H9 (cell line): Measurements from ENCODE around the gene GPR35. TPM values are rescaled to one million over a fixed set of nuclear protein-coding genes. Genes with fewer than 3 reads are reported as not detected.

Experiments
- DNase-seq: peaks from one replicate; pipeline ENCODE4 v3.0.0-alpha.2; 2017
- H2AFZ ChIP-seq: one replicate; pipeline ENCODE4 v1.6.1; 2013; ENCODE audit warnings: mild to moderate bottlenecking, low read length, control low read depth, moderate library complexity
- H2AK5ac ChIP-seq: 2 replicates; pipeline ENCODE4 v1.6.1; 2013; ENCODE audit warnings: low read length, control low read depth, mixed read lengths; ENCODE audit not compliant: insufficient read length
- H2BK120ac ChIP-seq: one replicate; pipeline ENCODE4 v1.6.1; 2013; ENCODE audit warnings: low read depth, mild to moderate bottlenecking, low read length, control low read depth, inconsistent platforms; ENCODE audit not compliant: poor library complexity, severe bottlenecking
- H2BK12ac ChIP-seq: 2 replicates; pipeline ENCODE4 v1.6.1; 2013; ENCODE audit warnings: low read length, control low read depth, mixed read lengths, low read depth; ENCODE audit not compliant: insufficient read length
- H2BK15ac ChIP-seq: 2 replicates; pipeline ENCODE4 v1.6.1; 2013; ENCODE audit warnings: low read depth, low read length, control low read depth
- H2BK20ac ChIP-seq: one replicate; pipeline ENCODE4 v1.6.1; 2013; ENCODE audit warnings: low read depth, mild to moderate bottlenecking, low read length, control low read depth, inconsistent platforms; ENCODE audit not compliant: poor library complexity, severe bottlenecking
- H2BK5ac ChIP-seq: 2 replicates; pipeline ENCODE4 v1.6.1; 2013; ENCODE audit warnings: low read length, control low read depth, mixed read lengths; ENCODE audit not compliant: insufficient read length
- H3K14ac ChIP-seq: 2 replicates; pipeline ENCODE4 v1.6.1; 2013; ENCODE audit warnings: low read length, control low read depth; ENCODE audit not compliant: insufficient read depth
- H3K18ac ChIP-seq: 2 replicates; pipeline ENCODE4 v1.6.1; 2013; ENCODE audit warnings: low read depth, mild to moderate bottlenecking, mixed read lengths, low read length, control low read depth; ENCODE audit not compliant: insufficient read length
- H3K23ac ChIP-seq: 2 replicates; pipeline ENCODE4 v1.6.1; 2013; ENCODE audit warnings: low read length, control low read depth, mixed read lengths, low read depth; ENCODE audit not compliant: insufficient read length
- H3K23me2 ChIP-seq: 2 replicates; pipeline ENCODE4 v1.6.1; 2013; ENCODE audit warnings: low read depth, mild to moderate bottlenecking, mixed read lengths, low read length, control low read depth; ENCODE audit not compliant: insufficient read length, poor library complexity, severe bottlenecking
- H3K27ac ChIP-seq: 2 replicates; pipeline ENCODE4 v1.5.1; 2013; ENCODE audit warnings: low read length, control low read depth, mixed read lengths, low read depth; ENCODE audit not compliant: insufficient read length
- H3K27me3 ChIP-seq: 2 replicates; pipeline ENCODE4 v1.6.1; 2013; ENCODE audit warnings: low read length, control low read depth, inconsistent platforms; ENCODE audit not compliant: insufficient read depth
- H3K4ac ChIP-seq: 2 replicates; pipeline ENCODE4 v1.6.1; 2013; ENCODE audit warnings: low read depth, mild to moderate bottlenecking, control low read depth, inconsistent platforms, low read length, moderate library complexity
- H3K4me1 ChIP-seq: 2 replicates; pipeline ENCODE4 v1.6.1; 2013; ENCODE audit warnings: low read length, control low read depth, inconsistent platforms; ENCODE audit not compliant: insufficient read depth
- H3K4me2 ChIP-seq: 2 replicates; pipeline ENCODE4 v1.6.1; 2013; ENCODE audit warnings: low read length, control low read depth, mixed read lengths; ENCODE audit not compliant: insufficient read length, insufficient read depth
- H3K56ac ChIP-seq: 2 replicates; pipeline ENCODE4 v1.6.1; 2013; ENCODE audit warnings: low read depth, mild to moderate bottlenecking, mixed read lengths, low read length, control low read depth; ENCODE audit not compliant: insufficient read length
- H3K79me1 ChIP-seq: 2 replicates; pipeline ENCODE4 v1.6.1; 2013; ENCODE audit warnings: low read depth, mild to moderate bottlenecking, moderate library complexity, low read length, control low read depth, inconsistent platforms; ENCODE audit not compliant: insufficient read depth, poor library complexity, severe bottlenecking
- H3K79me2 ChIP-seq: 2 replicates; pipeline ENCODE4 v1.6.1; 2013; ENCODE audit warnings: low read length, control low read depth, inconsistent platforms; ENCODE audit not compliant: insufficient read depth
- H3K9ac ChIP-seq: 2 replicates; pipeline ENCODE4 v1.6.1; 2013; ENCODE audit warnings: low read length, control low read depth, mixed read lengths; ENCODE audit not compliant: insufficient read length; ENCODE audit errors: extremely low read depth
- H3K9me3 ChIP-seq: one replicate; pipeline ENCODE4 v1.6.1; 2013; ENCODE audit warnings: low read depth, low read length, inconsistent platforms; ENCODE audit not compliant: control insufficient read depth
- H3T11ph ChIP-seq: one replicate; pipeline ENCODE4 v1.6.1; 2013; ENCODE audit warnings: mild to moderate bottlenecking, low read length, control low read depth, inconsistent platforms
- H4K20me1 ChIP-seq: one replicate; pipeline ENCODE4 v1.6.1; 2013; ENCODE audit not compliant: control insufficient read depth, insufficient read length, insufficient read depth
- H4K5ac ChIP-seq: 2 replicates; pipeline ENCODE4 v1.6.1; 2013; ENCODE audit warnings: low read depth, mild to moderate bottlenecking, mixed read lengths, low read length, control low read depth; ENCODE audit not compliant: insufficient read length
- H4K8ac ChIP-seq: replicated peaks from 2 replicates; pipeline ENCODE4 v1.6.1; 2013; ENCODE audit warnings: low read length, control low read depth, mixed read lengths, low read depth; ENCODE audit not compliant: insufficient read length
- H4K91ac ChIP-seq: 2 replicates; pipeline ENCODE4 v1.6.1; 2013; ENCODE audit warnings: low read depth, mild to moderate bottlenecking, moderate library complexity, mixed read lengths, low read length, control low read depth; ENCODE audit not compliant: insufficient read length
- H3K27ac Mint-ChIP-seq, 3 experiments: 2 replicates in 2 of 3; 3 replicates in 1 of 3; pipeline ENCODE4 v1.8.0; 2020 to 2021; ENCODE audit warnings: mixed read lengths in 3 of 3, mild to moderate bottlenecking in 1 of 3, moderate library complexity in 1 of 3
- H3K27me3 Mint-ChIP-seq: 2 replicates; pipeline ENCODE4 v1.8.0; 2021; ENCODE audit warnings: low read depth, mild to moderate bottlenecking, moderate library complexity, mixed read lengths
- H3K36me3 Mint-ChIP-seq, 3 experiments: 2 replicates in 2 of 3; 3 replicates in 1 of 3; pipeline ENCODE4 v1.8.0; 2020 to 2021; ENCODE audit warnings: low read depth in 3 of 3, mixed read lengths in 3 of 3; ENCODE audit not compliant: insufficient read depth in 1 of 3
- H3K4me1 Mint-ChIP-seq, 2 experiments: 2 replicates each; pipeline ENCODE4 v1.8.0; 2020; ENCODE audit warnings: mixed read lengths in 2 of 2
- H3K4me3 Mint-ChIP-seq, 2 experiments: 2 replicates in 1 of 2; 3 replicates in 1 of 2; pipeline ENCODE4 v1.8.0; 2020 to 2021; ENCODE audit warnings: mild to moderate bottlenecking in 2 of 2, mixed read lengths in 2 of 2, moderate library complexity in 1 of 2
- H3K9me3 Mint-ChIP-seq, 2 experiments: 2 replicates in 1 of 2; 3 replicates in 1 of 2; pipeline ENCODE4 v1.8.0; 2020; ENCODE audit warnings: mild to moderate bottlenecking in 2 of 2, mixed read lengths in 2 of 2, moderate library complexity in 1 of 2
- WGBS: extraction: QIAGEN DNeasy Blood & Tissue Kit; methylation state at CpG from one replicate; pipeline ENCODE4 v1.1.7; 2013; ENCODE audit warnings: missing lambda C conversion rate, low lambda C conversion rate, mixed read lengths; ENCODE audit not compliant: insufficient read length; ENCODE audit errors: extremely low coverage; 5-methylcytosine and 5-hydroxymethylcytosine counted together
- total RNA-seq: library from RNA; stranded (reverse); gene quantifications from 2 replicates; pipeline ENCODE4 v1.2.1, GENCODE V29; 2021
- TF ChIP-seq, protein P1 (sequence below): fragments of 200-600 bp; sonication (generic); conservative IDR thresholded peaks from 3 replicates; pipeline ENCODE4 v1.8.0; 2021; ENCODE audit warnings: antibody characterized with exemption, mild to moderate bottlenecking

Gene GPR35
- total RNA-seq, 1 experiment from 2014 or later = 1.4 TPM

DNA sequence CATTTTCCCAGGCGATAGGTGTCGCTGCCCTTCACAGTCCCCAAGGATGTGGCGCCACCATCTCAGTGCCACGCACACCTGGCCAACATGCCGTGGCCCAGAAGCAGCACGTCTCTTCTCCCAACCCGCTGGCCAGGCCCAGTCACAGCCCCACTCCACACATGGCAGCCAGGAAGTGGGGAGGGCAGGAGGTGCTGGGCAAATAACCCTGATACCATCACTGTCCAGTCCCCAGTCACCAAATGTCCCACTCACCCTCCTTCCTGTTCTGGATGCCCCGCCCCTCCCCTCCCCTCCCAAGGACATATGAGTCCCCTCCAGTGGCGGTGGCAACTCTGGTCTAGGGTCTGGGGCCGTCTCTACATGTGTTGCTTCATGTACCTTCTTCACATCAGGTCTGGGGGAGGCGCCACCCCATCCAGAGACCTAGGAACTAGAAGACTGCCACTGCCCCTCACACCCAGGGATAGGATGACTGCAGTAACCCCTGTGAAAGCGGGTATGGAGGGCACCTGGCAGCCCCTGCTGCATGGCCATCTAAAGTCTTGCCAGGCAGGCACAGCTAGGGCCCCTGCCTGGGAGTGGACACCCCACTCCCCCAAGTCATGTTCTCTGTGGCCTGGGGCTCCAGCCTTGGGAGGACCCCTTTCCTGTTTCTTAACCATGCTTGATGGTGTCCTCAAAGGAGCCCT is 46.1 kb upstream of the GPR35 start:
- no peaks in the 10 kb centered on the region for H3K4me1 ChIP-seq
- H3K36me3 Mint-ChIP-seq = no peaks in the 10 kb centered on the region; a peak in 3 of 7 replicates
- H3K4me3 Mint-ChIP-seq = no peak overlapping the region
- H4K5ac ChIP-seq = no peak overlapping the region
- no peaks in the 10 kb centered on the region for H3K9me3 Mint-ChIP-seq
- no peaks in the 10 kb centered on the region for H3K27me3 Mint-ChIP-seq
- peaks cover 7 to 16% of the 10 kb centered on the region in 2 experiments for H3K4me1 Mint-ChIP-seq
- H4K91ac ChIP-seq = no peak overlapping the region
- H2AFZ ChIP-seq = no peak overlapping the region
- H2BK5ac ChIP-seq = no peak overlapping the region
- no peaks in the 10 kb centered on the region for H3K79me1 ChIP-seq
- no peak overlapping the region for H4K8ac ChIP-seq
- no peaks in the 10 kb centered on the region for H3K79me2 ChIP-seq
- TF ChIP-seq, protein P1, sequence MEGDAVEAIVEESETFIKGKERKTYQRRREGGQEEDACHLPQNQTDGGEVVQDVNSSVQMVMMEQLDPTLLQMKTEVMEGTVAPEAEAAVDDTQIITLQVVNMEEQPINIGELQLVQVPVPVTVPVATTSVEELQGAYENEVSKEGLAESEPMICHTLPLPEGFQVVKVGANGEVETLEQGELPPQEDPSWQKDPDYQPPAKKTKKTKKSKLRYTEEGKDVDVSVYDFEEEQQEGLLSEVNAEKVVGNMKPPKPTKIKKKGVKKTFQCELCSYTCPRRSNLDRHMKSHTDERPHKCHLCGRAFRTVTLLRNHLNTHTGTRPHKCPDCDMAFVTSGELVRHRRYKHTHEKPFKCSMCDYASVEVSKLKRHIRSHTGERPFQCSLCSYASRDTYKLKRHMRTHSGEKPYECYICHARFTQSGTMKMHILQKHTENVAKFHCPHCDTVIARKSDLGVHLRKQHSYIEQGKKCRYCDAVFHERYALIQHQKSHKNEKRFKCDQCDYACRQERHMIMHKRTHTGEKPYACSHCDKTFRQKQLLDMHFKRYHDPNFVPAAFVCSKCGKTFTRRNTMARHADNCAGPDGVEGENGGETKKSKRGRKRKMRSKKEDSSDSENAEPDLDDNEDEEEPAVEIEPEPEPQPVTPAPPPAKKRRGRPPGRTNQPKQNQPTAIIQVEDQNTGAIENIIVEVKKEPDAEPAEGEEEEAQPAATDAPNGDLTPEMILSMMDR = no peak
- no peaks in the 10 kb centered on the region for H4K20me1 ChIP-seq
- no peak overlapping the region for H2BK120ac ChIP-seq
- no peak overlapping the region for H2BK12ac ChIP-seq
- H3K4me2 ChIP-seq = no peak overlapping the region
- no CpG with 5 or more reads among the region's 12 CpGs for WGBS
- no peak overlapping the region for H3K18ac ChIP-seq
- no peak for DNase-seq
- no peak overlapping the region for H2AK5ac ChIP-seq
- no peak overlapping the region for H3T11ph ChIP-seq
- H3K56ac ChIP-seq = no peak overlapping the region
- H3K4ac ChIP-seq = no peak overlapping the region
- H2BK15ac ChIP-seq = no peak overlapping the region
- no peak overlapping the region for H3K23ac ChIP-seq
- H3K9ac ChIP-seq = no peak overlapping the region
- no peaks in the 10 kb centered on the region for H3K27me3 ChIP-seq
- no peak overlapping the region for H3K27ac Mint-ChIP-seq
- H3K23me2 ChIP-seq = no peaks in the 10 kb centered on the region
- no peaks in the 10 kb centered on the region for H3K9me3 ChIP-seq
- no peak overlapping the region for H3K27ac ChIP-seq
- H2BK20ac ChIP-seq = no peak overlapping the region
- no peak overlapping the region for H3K14ac ChIP-seq
